ENCODE measurements around the gene CDH23. TPM values are rescaled to one million over a fixed set of nuclear protein-coding genes. Genes with fewer than 3 reads are reported as not detected.

The CDH23 gene
- total and polyA plus RNA-seq, 10 of the 15 experiments (the other 5 are each of a cell fraction or from before 2014, with no cell fraction given) = 0.09 to 0.40 (median 0.15) TPM; not detected in 1

GRCh38 chr10:71729161-71729636 is 332.5 kb downstream of the CDH23 start:
- 84% methylated on average over 10 of the region's 10 CpGs for WGBS (ENCODE audit: insufficient coverage, insufficient replicate concordance, low lambda C conversion rate, missing lambda C conversion rate)
- H4K20me1 ChIP-seq (ENCODE audit: control insufficient read depth, insufficient read depth) = no peaks in the 10 kb centered on the region
- peaks cover 48% of the 10 kb centered on the region for H3K4me1 ChIP-seq (ENCODE audit: control insufficient read depth, insufficient read depth, low read length)
- RAD21 ChIA-PET (ENCODE audit: unreplicated experiment) = interaction anchor here (1.6 to 4.4 kb wide), 5 partner anchors 18 to 44 kb away, joined by 5 to 19 read pairs (median 11); partner anchors contain the start of gene VSIR
- no peak overlapping the region for H3K4me3 ChIP-seq
- H3K27me3 ChIP-seq (replicated peaks in 1 of 2; ENCODE audit: control insufficient read depth in 2 of 2, insufficient read depth in 2 of 2, low read length in 1 of 2) = no peaks in the 10 kb centered on the region
- SMC1A ChIA-PET (ENCODE audit: uncharacterized antibody, unreplicated experiment) = interaction anchor here (0.6 to 1.7 kb wide), 4 partner anchors 19 to 82 kb away, joined by 3 to 4 read pairs (median 4); no protein-coding TSS in a partner anchor
- intact Hi-C loops (cut with micrococcal nuclease; ENCODE audit: unreplicated experiment) (no loop called here), in situ Hi-C loops (cut with MboI) (no loop called here)
- H3K9me3 ChIP-seq (replicated peaks; ENCODE audit: control insufficient read depth, insufficient read depth, low read length) = no peaks in the 10 kb centered on the region
- peak overlapping the region; percentile 4; the same call in 1 of the 2 replicates for H3K4me2 ChIP-seq (ENCODE audit: control insufficient read depth, insufficient read depth)
- CTCF ChIA-PET = interaction anchor here (1.2 to 5.1 kb wide), 5 partner anchors 31 to 345 kb away, joined by 4 to 40 read pairs (median 7); partner anchors contain the start of gene VSIR
- peak overlapping the region; percentile 81; the same call in 1 of the 2 replicates for H3K27ac ChIP-seq (ENCODE audit: control insufficient read depth, insufficient read depth)
- POLR2A ChIA-PET = interaction anchor here (1.4 to 1.9 kb wide), 2 partner anchors 19 to 40 kb away, joined by 6 to 7 read pairs; no protein-coding TSS in a partner anchor
- FAIRE-seq (no peak), ATAC-seq (no peak), DNase-seq (ENCODE audit: low read depth, low spot score) (no peak)
- no peaks in the 10 kb centered on the region for H3K79me2 ChIP-seq (ENCODE audit: control insufficient read depth, insufficient read depth, low read length)
- H3K9ac ChIP-seq (ENCODE audit: control insufficient read depth, insufficient read depth, low read length) = no peak overlapping the region; the same call in 1 of the 2 replicates
- H2AFZ ChIP-seq (ENCODE audit: control insufficient read depth, low read depth, low read length) = no peak overlapping the region
- TF ChIP-seq YBX1 (IDR thresholded peaks at IDR 0.05) (no peak), MTA3 (IDR thresholded peaks at IDR 0.05; ENCODE audit: borderline replicate concordance, low read length) (no peak), ZSCAN29 (IDR thresholded peaks at IDR 0.05) (no peak), RCOR1 (conservative IDR thresholded peaks at IDR 0.05; ENCODE audit: low read depth, low read length) (no peak), NRF1 (conservative IDR thresholded peaks at IDR 0.05; ENCODE audit: low read depth, low read length) (no peak), ZNF622 (IDR thresholded peaks at IDR 0.05) (no peak), POU2F2 (IDR thresholded peaks at IDR 0.05; ENCODE audit: borderline replicate concordance, low read depth, low read length) (no peak)
- TF ChIP-seq, protein P1, sequence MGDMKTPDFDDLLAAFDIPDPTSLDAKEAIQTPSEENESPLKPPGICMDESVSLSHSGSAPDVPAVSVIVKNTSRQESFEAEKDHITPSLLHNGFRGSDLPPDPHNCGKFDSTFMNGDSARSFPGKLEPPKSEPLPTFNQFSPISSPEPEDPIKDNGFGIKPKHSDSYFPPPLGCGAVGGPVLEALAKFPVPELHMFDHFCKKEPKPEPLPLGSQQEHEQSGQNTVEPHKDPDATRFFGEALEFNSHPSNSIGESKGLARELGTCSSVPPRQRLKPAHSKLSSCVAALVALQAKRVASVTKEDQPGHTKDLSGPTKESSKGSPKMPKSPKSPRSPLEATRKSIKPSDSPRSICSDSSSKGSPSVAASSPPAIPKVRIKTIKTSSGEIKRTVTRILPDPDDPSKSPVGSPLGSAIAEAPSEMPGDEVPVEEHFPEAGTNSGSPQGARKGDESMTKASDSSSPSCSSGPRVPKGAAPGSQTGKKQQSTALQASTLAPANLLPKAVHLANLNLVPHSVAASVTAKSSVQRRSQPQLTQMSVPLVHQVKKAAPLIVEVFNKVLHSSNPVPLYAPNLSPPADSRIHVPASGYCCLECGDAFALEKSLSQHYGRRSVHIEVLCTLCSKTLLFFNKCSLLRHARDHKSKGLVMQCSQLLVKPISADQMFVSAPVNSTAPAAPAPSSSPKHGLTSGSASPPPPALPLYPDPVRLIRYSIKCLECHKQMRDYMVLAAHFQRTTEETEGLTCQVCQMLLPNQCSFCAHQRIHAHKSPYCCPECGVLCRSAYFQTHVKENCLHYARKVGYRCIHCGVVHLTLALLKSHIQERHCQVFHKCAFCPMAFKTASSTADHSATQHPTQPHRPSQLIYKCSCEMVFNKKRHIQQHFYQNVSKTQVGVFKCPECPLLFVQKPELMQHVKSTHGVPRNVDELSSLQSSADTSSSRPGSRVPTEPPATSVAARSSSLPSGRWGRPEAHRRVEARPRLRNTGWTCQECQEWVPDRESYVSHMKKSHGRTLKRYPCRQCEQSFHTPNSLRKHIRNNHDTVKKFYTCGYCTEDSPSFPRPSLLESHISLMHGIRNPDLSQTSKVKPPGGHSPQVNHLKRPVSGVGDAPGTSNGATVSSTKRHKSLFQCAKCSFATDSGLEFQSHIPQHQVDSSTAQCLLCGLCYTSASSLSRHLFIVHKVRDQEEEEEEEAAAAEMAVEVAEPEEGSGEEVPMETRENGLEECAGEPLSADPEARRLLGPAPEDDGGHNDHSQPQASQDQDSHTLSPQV (IDR thresholded peaks at IDR 0.05) = no peak
- BruUV-seq (replicated peaks) = no TSS peak
- no peaks in the 10 kb centered on the region for H3K36me3 ChIP-seq (ENCODE audit: control insufficient read depth in 2 of 2, insufficient read depth in 2 of 2, low read length in 1 of 2)

All from GM12878 (cell line).